Stimulated activated memory B cell treated with anti-CD40 and anti-IgM and Interleukin-4, amounts not matched to agents 10 μg/mL and 1 μg/mL and 100 μg/mL, for 72 hours (primary cell): ENCODE data around the gene CTBP2.
"Not testable (repeated sequence)": the region's sequence is repeated elsewhere in the genome, so short reads cannot be mapped to it uniquely, and the experiment has no call there.

Experiments
- ATAC-seq: fragments of 150-1000 bp; cut with Tn5 transposase; 2 replicates; pipeline ENCODE4 v1.10.0; 2021
- H3K27ac Mint-ChIP-seq: one replicate; pipeline ENCODE4 v1.8.0; 2022; ENCODE audit warnings: mild to moderate bottlenecking, mixed read lengths
- H3K27me3 Mint-ChIP-seq: one replicate; pipeline ENCODE4 v1.8.0; 2022; ENCODE audit warnings: mixed read lengths
- H3K36me3 Mint-ChIP-seq: one replicate; pipeline ENCODE4 v1.8.0; 2022; ENCODE audit warnings: mixed read lengths
- H3K4me1 Mint-ChIP-seq: one replicate; pipeline ENCODE4 v1.8.0; 2022; ENCODE audit warnings: mixed read lengths
- H3K4me3 Mint-ChIP-seq: one replicate; pipeline ENCODE4 v1.8.0; 2022; ENCODE audit warnings: mild to moderate bottlenecking, moderate library complexity, mixed read lengths
- H3K9me3 Mint-ChIP-seq: one replicate; pipeline ENCODE4 v1.8.0; 2022; ENCODE audit warnings: mixed read lengths

Gene CTBP2

GRCh38 chr10:124997771-124998623 is 162.4 kb downstream of the CTBP2 start:
- Mint-ChIP-seq H3K36me3 (no peaks in the 10 kb centered on the region), H3K27me3 (peaks cover 22% of the 10 kb centered on the region), H3K4me3 (no peak overlapping the region), H3K4me1 (no peaks in the 10 kb centered on the region), H3K27ac (no peak overlapping the region), H3K9me3 (no peaks in the 10 kb centered on the region)
- no peak for ATAC-seq

- ATAC-seq: no peak
- Mint-ChIP-seq H3K27ac (no peak overlapping the region), H3K9me3 (no peaks in the 10 kb centered on the region), H3K36me3 (no peaks in the 10 kb centered on the region), H3K27me3 (peaks cover 15% of the 10 kb centered on the region), H3K4me1 (no peaks in the 10 kb centered on the region), H3K4me3 (no peak overlapping the region)
Observed at GRCh38 chr10:124997306-124997705, 163.1 kb downstream of the CTBP2 start.

DNA sequence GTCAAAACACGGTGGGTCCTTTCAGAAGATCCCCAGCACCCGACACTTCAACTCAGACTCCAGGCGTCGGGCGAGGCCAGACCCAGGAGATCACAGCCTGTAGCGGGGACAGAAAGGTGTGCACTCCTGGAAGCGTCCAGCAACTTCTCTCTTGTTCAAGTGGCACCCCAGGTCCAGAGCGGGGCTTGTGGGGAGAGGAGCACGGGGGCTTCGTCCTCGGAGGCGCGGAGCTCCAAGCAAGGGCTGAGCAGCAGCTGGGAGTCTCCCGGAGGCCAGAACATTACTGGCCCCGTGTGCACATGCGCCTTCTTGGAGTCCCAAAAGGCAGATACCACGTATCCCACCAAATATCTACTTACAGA is 163.5 kb downstream of the CTBP2 start:
- Mint-ChIP-seq H3K27me3 (peaks cover 15% of the 10 kb centered on the region), H3K4me3 (no peak overlapping the region), H3K36me3 (no peaks in the 10 kb centered on the region), H3K4me1 (no peaks in the 10 kb centered on the region), H3K9me3 (no peaks in the 10 kb centered on the region), H3K27ac (no peak overlapping the region)
- ATAC-seq: no peak

DNA sequence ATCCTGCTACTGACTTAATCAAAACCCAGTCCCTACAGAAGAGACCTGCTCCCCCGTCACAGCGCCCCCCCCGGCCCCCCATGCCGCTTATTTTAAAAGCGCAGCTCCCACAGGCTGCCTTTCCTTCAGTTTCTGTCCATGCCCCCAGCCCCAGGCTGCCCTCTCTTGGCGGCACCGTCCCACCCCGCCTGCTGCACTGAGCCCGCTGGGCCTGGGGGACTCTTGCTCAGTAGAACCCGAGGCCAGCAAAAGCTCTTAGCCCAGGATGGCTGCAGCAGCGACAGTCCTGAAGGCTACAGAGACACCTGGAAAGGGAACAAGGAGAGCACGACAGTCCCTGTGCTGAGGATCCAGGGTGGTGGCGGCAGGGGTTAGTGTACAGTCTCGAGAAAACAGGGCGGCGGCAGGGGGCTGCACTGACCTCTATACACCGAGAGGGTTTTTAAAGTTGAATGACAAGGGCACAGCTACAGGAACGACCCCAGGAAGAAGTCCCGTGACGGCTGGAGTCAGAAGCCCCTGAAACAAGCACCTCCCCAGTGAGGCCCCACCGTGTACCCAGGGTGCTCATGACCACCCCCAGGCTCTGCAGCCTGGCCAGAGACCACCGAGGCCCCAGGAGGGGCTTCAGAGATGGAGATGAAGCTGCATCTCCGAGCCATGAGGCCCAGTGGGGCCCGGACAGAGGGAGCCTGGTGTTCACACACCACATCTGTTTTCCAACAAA is 164.1 kb downstream of the CTBP2 start:
- Mint-ChIP-seq H3K4me1 (no peaks in the 10 kb centered on the region), H3K36me3 (no peaks in the 10 kb centered on the region), H3K4me3 (no peak overlapping the region), H3K27ac (no peak overlapping the region), H3K27me3 (peaks cover 15% of the 10 kb centered on the region), H3K9me3 (no peaks in the 10 kb centered on the region)
- no peak for ATAC-seq

DNA sequence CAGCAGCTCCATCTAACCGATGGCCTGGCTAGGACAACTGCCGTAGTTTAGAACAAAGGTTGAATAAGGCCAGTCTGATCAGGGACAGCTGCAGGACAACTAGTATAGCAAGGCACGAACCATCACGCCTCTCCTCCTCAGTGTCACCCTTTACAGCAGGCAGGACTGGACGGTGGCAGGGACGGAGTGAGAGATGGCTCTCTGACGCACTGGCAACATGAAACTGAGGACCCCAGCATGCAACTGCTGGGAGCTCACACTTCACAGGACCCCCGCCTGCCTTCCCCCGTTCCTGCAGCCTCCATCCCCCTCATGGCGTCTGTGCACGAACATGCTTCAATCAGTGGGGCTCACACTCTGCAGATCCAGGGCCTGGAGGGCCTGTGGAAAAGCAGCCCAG is 164.8 kb downstream of the CTBP2 start:
- Mint-ChIP-seq H3K27ac (no peak overlapping the region), H3K4me1 (no peaks in the 10 kb centered on the region), H3K9me3 (no peaks in the 10 kb centered on the region), H3K27me3 (peaks cover 11% of the 10 kb centered on the region), H3K36me3 (no peaks in the 10 kb centered on the region), H3K4me3 (no peak overlapping the region)
- ATAC-seq: no peak

- ATAC-seq: no peak
- H3K27ac Mint-ChIP-seq: no peak overlapping the region
- H3K9me3 Mint-ChIP-seq: no peaks in the 10 kb centered on the region
Observed at GRCh38 chr10:124994573-124995473, 165.5 kb downstream of the CTBP2 start.

GRCh38 chr10:124993736-124994451 is 166.5 kb downstream of the CTBP2 start:
- H3K4me1 Mint-ChIP-seq: peaks cover 8% of the 10 kb centered on the region
- peaks cover 10% of the 10 kb centered on the region for H3K36me3 Mint-ChIP-seq
- H3K27me3 Mint-ChIP-seq: no peaks in the 10 kb centered on the region
- ATAC-seq: no peak
- H3K4me3 Mint-ChIP-seq: no peak overlapping the region
- no peaks in the 10 kb centered on the region for H3K9me3 Mint-ChIP-seq
- H3K27ac Mint-ChIP-seq: no peak overlapping the region

More at GRCh38 chr10:124994573-124995473, 165.5 kb downstream of the CTBP2 start:
- Mint-ChIP-seq H3K27me3 (peaks cover 4% of the 10 kb centered on the region), H3K4me1 (no peaks in the 10 kb centered on the region), H3K36me3 (peaks cover 1% of the 10 kb centered on the region), H3K4me3 (no peak overlapping the region)

GRCh38 chr10:124993345-124993708 is 167.0 kb downstream of the CTBP2 start:
- no peaks in the 10 kb centered on the region for H3K9me3 Mint-ChIP-seq
- H3K36me3 Mint-ChIP-seq: peaks cover 10% of the 10 kb centered on the region
- no peak overlapping the region for H3K27ac Mint-ChIP-seq
- no peaks in the 10 kb centered on the region for H3K27me3 Mint-ChIP-seq
- H3K4me3 Mint-ChIP-seq: no peak overlapping the region
- H3K4me1 Mint-ChIP-seq: peaks cover 8% of the 10 kb centered on the region
- ATAC-seq: no peak

GRCh38 chr10:124992462-124993344 is 167.7 kb downstream of the CTBP2 start:
- no peaks in the 10 kb centered on the region for H3K27me3 Mint-ChIP-seq
- peaks cover 11% of the 10 kb centered on the region for H3K36me3 Mint-ChIP-seq
- no peak overlapping the region for H3K27ac Mint-ChIP-seq
- H3K4me1 Mint-ChIP-seq: peaks cover 8% of the 10 kb centered on the region
- ATAC-seq: no peak
- no peaks in the 10 kb centered on the region for H3K9me3 Mint-ChIP-seq
- no peak overlapping the region for H3K4me3 Mint-ChIP-seq

- no peaks in the 10 kb centered on the region for H3K27me3 Mint-ChIP-seq
- no peak overlapping the region for H3K27ac Mint-ChIP-seq
- H3K9me3 Mint-ChIP-seq: no peaks in the 10 kb centered on the region
- H3K4me3 Mint-ChIP-seq: no peak overlapping the region
- peaks cover 19% of the 10 kb centered on the region for H3K36me3 Mint-ChIP-seq
- peaks cover 8% of the 10 kb centered on the region for H3K4me1 Mint-ChIP-seq
- no peak for ATAC-seq
Observed at GRCh38 chr10:124991835-124992234, 168.5 kb downstream of the CTBP2 start.

- Mint-ChIP-seq H3K4me3 (no peak overlapping the region), H3K4me1 (peaks cover 8% of the 10 kb centered on the region), H3K36me3 (peaks cover 26% of the 10 kb centered on the region), H3K27me3 (no peaks in the 10 kb centered on the region), H3K27ac (no peak overlapping the region), H3K9me3 (no peaks in the 10 kb centered on the region)
- no peak for ATAC-seq
Observed at GRCh38 chr10:124990671-124991625, 169.4 kb downstream of the CTBP2 start.

GRCh38 chr10:124989526-124989925 is 170.8 kb downstream of the CTBP2 start:
- Mint-ChIP-seq H3K36me3 (peaks cover 38% of the 10 kb centered on the region), H3K9me3 (no peaks in the 10 kb centered on the region), H3K27ac (no peak overlapping the region), H3K4me1 (peaks cover 8% of the 10 kb centered on the region), H3K4me3 (no peak overlapping the region), H3K27me3 (no peaks in the 10 kb centered on the region)
- no peak for ATAC-seq

- not testable (repeated sequence) for H3K27me3 Mint-ChIP-seq, H3K27ac Mint-ChIP-seq, H3K4me3 Mint-ChIP-seq, H3K4me1 Mint-ChIP-seq, H3K9me3 Mint-ChIP-seq
- peak; percentile 59 for ATAC-seq
- H3K36me3 Mint-ChIP-seq: peaks cover 46% of the 10 kb centered on the region
Observed at GRCh38 chr10:124988753-124989152, 171.6 kb downstream of the CTBP2 start.
